Measurements from ENCODE around the gene FES.
"Not testable (repeated sequence)": the region's sequence is repeated elsewhere in the genome, so short reads cannot be mapped to it uniquely, and the experiment has no call there.

DNA sequence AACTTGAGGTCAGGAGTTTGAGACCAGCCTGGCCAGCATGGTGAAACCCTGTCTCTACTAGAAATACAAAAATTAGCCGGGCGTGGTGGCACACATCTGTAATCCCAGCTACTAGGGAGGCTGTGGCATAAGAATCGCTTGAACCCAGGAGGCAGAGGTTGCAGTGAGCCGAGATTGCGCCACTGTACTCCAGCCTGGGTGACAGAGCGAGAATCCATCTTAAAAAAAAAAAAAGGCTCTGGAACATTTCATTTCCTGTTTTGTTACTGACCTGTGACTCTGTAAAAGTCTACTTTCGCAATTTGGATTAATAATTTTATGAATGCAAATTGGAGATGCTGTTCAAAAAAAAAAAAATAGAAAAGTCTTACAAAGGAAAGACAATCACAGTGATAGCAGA is 43.8 kb downstream of the FES start:
- not testable (repeated sequence) for TF ChIP-seq FOXM1 (IDR thresholded peaks at IDR 0.05; ENCODE audit: borderline replicate concordance); TARDBP (IDR thresholded peaks at IDR 0.05); BHLHE40 (IDR thresholded peaks at IDR 0.05; ENCODE audit: borderline replicate concordance); NFRKB (IDR thresholded peaks at IDR 0.05); SUZ12 (IDR thresholded peaks at IDR 0.05); ARNT (IDR thresholded peaks at IDR 0.05); FOXA1 (IDR thresholded peaks at IDR 0.05); ZNF384 (IDR thresholded peaks at IDR 0.05); HDGF (IDR thresholded peaks at IDR 0.05; ENCODE audit: borderline replicate concordance); PKNOX1 (IDR thresholded peaks at IDR 0.05); FOXK2 (IDR thresholded peaks at IDR 0.05); CTBP1 (IDR thresholded peaks at IDR 0.05; ENCODE audit: borderline replicate concordance); SP1 (IDR thresholded peaks at IDR 0.05)

Data from HEK293T (cell line).